BE2C (cell line): ENCODE data around the gene SEL1L2.

Source experiments
- DNase-seq: peaks from one replicate; pipeline ENCODE4 v3.0.0-alpha.2; 2020
- H3K27me3 ChIP-seq: fragments of 250-450 bp; sonication (Bioruptor Pico); 2 replicates; pipeline ENCODE4 v1.5.1; 2020; ENCODE audit warnings: mild to moderate bottlenecking
- H3K36me3 ChIP-seq: fragments of 250-450 bp; sonication (Bioruptor Pico); 2 replicates; pipeline ENCODE4 v1.5.1; 2020; ENCODE audit warnings: mild to moderate bottlenecking
- H3K4me1 ChIP-seq: fragments of 250-450 bp; sonication (Bioruptor Pico); 2 replicates; pipeline ENCODE4 v1.5.1; 2020
- H3K4me3 ChIP-seq: 2 replicates; pipeline ENCODE4 v1.5.1; 2011; ENCODE audit warnings: low read depth, low read length
- H3K9me3 ChIP-seq: fragments of 250-450 bp; sonication (Bioruptor Pico); 2 replicates; pipeline ENCODE4 v1.5.1; 2020
- TF ChIP-seq, protein P1 (sequence below): IDR thresholded peaks from 2 replicates; pipeline ENCODE4 v1.5.1; 2012; ENCODE audit warnings: mild to moderate bottlenecking, low read depth, low read length

Gene SEL1L2

DNA sequence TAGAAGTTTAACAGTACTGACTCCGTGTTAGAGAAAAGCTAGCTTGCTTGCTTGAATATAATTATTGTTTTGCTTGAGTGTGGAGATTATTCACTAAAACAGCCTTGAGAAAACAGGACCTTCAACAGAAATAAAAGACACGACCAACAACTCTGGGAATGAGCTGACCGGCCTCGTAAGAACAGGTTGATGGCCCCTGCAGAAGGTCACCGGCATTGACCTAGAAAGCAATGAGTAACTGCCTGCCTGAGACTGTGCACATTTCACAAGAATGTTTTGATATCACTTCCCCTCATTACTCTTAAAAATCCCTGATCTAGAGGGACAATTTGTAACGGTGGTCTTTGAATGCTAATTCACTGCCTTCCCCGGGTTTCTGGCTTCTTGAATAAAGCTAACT, 49.4 kb downstream of the SEL1L2 start:
- Histone ChIP-seq H3K27me3 (no peaks in the 10 kb centered on the region), H3K4me3 (no peak overlapping the region), H3K9me3 (no peaks in the 10 kb centered on the region), H3K4me1 (no peaks in the 10 kb centered on the region), H3K36me3 (no peaks in the 10 kb centered on the region)
- TF ChIP-seq, protein P1, sequence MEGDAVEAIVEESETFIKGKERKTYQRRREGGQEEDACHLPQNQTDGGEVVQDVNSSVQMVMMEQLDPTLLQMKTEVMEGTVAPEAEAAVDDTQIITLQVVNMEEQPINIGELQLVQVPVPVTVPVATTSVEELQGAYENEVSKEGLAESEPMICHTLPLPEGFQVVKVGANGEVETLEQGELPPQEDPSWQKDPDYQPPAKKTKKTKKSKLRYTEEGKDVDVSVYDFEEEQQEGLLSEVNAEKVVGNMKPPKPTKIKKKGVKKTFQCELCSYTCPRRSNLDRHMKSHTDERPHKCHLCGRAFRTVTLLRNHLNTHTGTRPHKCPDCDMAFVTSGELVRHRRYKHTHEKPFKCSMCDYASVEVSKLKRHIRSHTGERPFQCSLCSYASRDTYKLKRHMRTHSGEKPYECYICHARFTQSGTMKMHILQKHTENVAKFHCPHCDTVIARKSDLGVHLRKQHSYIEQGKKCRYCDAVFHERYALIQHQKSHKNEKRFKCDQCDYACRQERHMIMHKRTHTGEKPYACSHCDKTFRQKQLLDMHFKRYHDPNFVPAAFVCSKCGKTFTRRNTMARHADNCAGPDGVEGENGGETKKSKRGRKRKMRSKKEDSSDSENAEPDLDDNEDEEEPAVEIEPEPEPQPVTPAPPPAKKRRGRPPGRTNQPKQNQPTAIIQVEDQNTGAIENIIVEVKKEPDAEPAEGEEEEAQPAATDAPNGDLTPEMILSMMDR: no peak
- DNase-seq: no peak

DNA sequence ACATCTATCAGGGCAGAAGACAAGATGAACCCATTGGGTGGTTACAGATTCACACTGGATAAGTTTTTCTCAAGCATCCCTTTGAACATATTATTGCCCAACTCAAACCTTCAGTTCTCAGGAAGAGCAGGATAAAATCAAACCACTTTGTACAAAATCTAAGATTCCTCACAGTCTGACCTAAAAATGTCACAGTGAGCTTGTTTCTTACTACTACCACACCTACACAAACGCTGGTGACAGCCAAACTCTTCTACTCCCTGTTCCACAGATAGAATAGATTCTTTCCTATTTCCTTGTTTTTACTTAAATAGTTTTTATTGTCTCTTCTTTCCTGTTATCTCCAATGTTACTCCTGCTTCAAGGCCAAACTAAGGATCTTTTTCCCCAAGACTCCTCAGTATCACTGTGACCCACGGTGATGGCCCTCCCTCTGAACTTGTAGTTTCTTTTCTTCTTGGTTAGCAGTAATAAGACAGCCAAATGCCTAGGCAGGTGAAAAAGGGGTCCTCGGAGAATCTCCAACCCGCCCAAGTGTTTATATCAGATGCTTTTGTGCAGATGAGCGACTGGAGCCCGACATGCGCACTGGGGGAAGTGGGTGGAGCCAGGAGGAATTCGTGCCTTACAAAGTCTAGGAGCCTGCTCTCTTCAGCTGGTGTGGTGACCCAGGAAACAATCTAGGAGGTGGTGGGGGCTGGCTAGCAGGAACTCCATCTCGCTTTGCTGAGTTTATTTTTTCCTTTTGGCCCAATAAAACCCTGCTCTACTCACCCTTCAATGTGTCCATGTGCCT, 53.4 kb downstream of the SEL1L2 start:
- no peaks in the 10 kb centered on the region for H3K9me3 ChIP-seq
- TF ChIP-seq, protein P1: no peak

DNA sequence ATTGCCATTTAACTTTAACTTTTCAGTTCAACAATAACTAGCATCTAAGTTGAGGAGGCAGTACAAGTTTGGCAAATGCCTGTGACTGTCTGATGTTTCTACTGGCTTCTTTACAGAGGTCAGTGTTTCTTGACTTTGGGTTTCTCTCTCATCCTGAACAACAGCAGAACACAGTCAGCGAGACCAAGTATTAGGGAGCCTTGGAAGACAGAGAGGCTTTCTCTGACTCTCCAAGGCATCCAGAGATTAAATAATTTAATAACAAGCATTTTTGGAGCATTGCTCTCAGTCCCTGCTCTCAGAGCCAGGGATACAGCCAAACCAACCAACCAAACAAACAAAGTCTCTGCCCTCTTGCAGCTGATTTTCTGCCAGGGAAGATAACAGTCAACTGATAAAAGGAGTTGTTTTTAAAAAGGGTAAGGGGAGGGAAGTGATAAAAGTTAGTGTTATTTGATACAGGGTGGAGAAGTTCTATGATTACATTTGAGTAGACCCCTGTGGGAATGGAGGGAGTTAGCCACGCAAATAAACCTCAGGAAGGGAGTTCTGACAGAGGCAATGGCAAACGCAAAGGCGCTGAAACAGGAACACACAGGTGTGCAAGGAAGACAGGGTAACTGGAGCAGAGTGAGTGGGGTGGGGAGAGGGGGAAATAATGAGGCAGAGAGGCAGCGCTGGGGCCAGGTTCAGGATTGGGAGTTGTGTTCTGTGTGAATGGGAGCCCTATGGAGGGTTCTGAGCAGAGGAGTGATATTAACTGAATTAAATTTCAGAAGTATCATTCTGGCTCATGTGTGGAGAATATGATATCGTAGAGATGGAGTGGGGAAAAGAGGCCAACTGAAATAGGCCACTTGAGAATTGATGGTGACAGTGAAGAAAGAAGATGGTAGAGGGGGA, 55.2 kb downstream of the SEL1L2 start:
- TF ChIP-seq, protein P1: no peak
- H3K4me1 ChIP-seq: no peaks in the 10 kb centered on the region
- DNase-seq: no peak
- H3K27me3 ChIP-seq: no peaks in the 10 kb centered on the region
- no peak overlapping the region for H3K4me3 ChIP-seq
- H3K9me3 ChIP-seq: no peaks in the 10 kb centered on the region
- no peaks in the 10 kb centered on the region for H3K36me3 ChIP-seq

More for the DNA sequence above, 53.4 kb downstream of the SEL1L2 start:
- Histone ChIP-seq H3K27me3 (no peaks in the 10 kb centered on the region), H3K36me3 (no peaks in the 10 kb centered on the region), H3K4me3 (no peak overlapping the region), H3K4me1 (no peaks in the 10 kb centered on the region)
- peak; percentile 32 for DNase-seq

DNA sequence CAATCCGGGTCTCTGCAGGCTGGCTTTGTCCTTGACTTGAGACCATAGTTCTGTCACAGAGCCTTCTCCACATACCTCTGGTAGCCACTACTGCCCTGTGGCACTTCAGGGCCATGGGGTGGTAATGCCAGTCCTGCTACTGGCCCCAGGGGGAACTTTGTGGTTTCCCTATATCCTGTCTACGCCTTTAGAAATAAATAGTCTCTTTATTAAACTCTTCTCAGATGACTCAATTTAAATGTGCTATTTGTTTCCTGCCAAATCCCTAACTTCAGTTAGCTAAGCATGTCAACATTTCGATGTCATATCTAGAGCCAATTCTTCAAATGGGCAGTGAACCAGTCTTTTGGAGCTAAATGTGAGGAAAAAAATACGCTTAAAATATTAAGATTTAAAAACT, 60.1 kb downstream of the SEL1L2 start:
- DNase-seq: no peak
- Histone ChIP-seq H3K4me1 (no peaks in the 10 kb centered on the region), H3K4me3 (no peak overlapping the region), H3K9me3 (no peaks in the 10 kb centered on the region), H3K27me3 (no peaks in the 10 kb centered on the region; the same call in 1 of the 2 replicates), H3K36me3 (no peaks in the 10 kb centered on the region)
- TF ChIP-seq, protein P1: no peak

DNA sequence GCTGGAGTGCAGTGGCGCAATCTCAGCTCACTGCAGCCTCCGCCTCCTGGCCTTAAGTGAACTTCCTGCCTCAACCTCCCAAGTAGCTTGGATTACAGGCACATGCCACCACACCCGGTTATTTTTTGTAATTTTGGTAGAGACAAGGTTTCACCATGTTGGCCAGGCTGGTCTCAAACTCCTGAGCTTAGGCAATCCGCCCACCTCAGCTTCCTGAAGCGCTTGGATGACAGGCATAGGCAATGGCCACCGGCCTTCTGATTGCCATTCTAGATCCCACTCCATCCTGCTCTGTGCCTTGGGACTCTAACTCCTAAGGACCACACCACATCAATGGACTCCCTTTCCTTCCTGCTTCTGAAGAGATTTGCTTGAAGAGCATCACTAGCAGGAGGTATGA, 60.6 kb downstream of the SEL1L2 start:
- Histone ChIP-seq H3K27me3 (no peaks in the 10 kb centered on the region; the same call in 1 of the 2 replicates), H3K36me3 (no peaks in the 10 kb centered on the region), H3K4me1 (no peaks in the 10 kb centered on the region), H3K9me3 (no peaks in the 10 kb centered on the region), H3K4me3 (no peak overlapping the region)
- DNase-seq: no peak
- TF ChIP-seq, protein P1: no peak

DNA sequence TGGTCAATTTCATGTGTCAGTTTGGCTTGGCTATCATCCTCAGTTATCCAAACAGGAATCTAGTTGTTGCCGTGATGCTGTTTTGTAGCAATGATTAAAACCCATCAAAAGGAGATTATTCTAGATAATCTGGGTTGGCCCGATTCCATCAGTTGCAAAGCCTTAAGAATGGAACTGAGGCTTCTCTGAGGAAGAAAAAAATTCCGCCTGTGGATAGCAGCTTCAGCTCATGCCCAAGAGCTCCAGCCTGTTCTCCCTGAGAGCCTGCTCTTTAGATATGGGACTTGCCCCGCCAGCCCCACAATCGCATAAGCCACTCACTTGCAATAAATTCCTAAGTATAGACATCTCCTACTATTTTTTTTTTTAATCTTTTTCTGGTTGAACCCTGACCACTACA, 61.5 kb downstream of the SEL1L2 start:
- TF ChIP-seq, protein P1: no peak
- Histone ChIP-seq H3K9me3 (no peaks in the 10 kb centered on the region), H3K4me1 (no peaks in the 10 kb centered on the region), H3K36me3 (no peaks in the 10 kb centered on the region), H3K27me3 (no peaks in the 10 kb centered on the region; the same call in 1 of the 2 replicates), H3K4me3 (no peak overlapping the region)
- no peak for DNase-seq
